Measurements from ENCODE around the gene SMCO3.
A peak's percentile ranks its signal among the peaks of the same experiment; 100 is the strongest.

Gene SMCO3

GRCh38 chr12:14850929-14851663 is 37.1 kb upstream of the SMCO3 start:
- Mint-ChIP-seq H3K36me3 (ENCODE audit: low read depth) (no peaks in the 10 kb centered on the region), H3K27ac (peak overlapping the region in 2 of 3 experiments; percentile 43 to 51), H3K4me3 (no peak overlapping the region), H3K9me3 (peaks cover 2% of the 10 kb centered on the region), H3K27me3 (ENCODE audit: low read depth) (no peaks in the 10 kb centered on the region), H3K4me1 (peaks cover 49% of the 10 kb centered on the region)
- TF ChIP-seq, protein P1, sequence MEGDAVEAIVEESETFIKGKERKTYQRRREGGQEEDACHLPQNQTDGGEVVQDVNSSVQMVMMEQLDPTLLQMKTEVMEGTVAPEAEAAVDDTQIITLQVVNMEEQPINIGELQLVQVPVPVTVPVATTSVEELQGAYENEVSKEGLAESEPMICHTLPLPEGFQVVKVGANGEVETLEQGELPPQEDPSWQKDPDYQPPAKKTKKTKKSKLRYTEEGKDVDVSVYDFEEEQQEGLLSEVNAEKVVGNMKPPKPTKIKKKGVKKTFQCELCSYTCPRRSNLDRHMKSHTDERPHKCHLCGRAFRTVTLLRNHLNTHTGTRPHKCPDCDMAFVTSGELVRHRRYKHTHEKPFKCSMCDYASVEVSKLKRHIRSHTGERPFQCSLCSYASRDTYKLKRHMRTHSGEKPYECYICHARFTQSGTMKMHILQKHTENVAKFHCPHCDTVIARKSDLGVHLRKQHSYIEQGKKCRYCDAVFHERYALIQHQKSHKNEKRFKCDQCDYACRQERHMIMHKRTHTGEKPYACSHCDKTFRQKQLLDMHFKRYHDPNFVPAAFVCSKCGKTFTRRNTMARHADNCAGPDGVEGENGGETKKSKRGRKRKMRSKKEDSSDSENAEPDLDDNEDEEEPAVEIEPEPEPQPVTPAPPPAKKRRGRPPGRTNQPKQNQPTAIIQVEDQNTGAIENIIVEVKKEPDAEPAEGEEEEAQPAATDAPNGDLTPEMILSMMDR (IDR thresholded peaks at IDR 0.05; ENCODE audit: unreplicated experiment in 3 of 3): no peak

DNA sequence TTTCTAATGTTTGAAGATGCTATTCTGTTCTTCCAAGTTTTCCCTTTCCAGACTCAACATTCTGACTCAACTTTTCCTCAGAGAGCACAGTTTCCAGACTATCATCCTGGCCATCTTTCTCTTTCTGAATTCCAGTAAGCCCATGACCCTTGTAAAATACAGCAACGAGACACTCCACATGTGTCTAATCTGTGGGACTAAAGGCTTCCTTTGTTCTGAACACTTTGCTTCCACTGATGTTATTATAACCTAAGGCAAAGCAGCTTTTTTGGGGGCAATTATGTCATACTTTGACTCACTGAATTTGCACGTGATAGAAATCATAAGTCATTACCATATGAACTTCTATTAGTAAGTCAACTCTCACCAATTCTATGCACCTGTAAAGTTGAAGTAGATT is 35.7 kb upstream of the SMCO3 start:
- H3K9me3 Mint-ChIP-seq: no peaks in the 10 kb centered on the region

GRCh38 chr12:14846876-14847580 is 33.0 kb upstream of the SMCO3 start:
- Mint-ChIP-seq H3K36me3 (ENCODE audit: low read depth) (no peaks in the 10 kb centered on the region), H3K27ac (peak overlapping the region; percentile 20 to 69 (median 29)), H3K4me3 (no peak overlapping the region), H3K9me3 (no peaks in the 10 kb centered on the region), H3K4me1 (peaks cover 41% of the 10 kb centered on the region), H3K27me3 (ENCODE audit: low read depth) (no peaks in the 10 kb centered on the region)
- TF ChIP-seq, protein P1 (IDR thresholded peaks at IDR 0.05; ENCODE audit: unreplicated experiment in 3 of 3): no peak

More for the DNA sequence above, 35.7 kb upstream of the SMCO3 start:
- Mint-ChIP-seq H3K36me3 (ENCODE audit: low read depth) (no peaks in the 10 kb centered on the region), H3K27me3 (ENCODE audit: low read depth) (no peaks in the 10 kb centered on the region), H3K4me3 (no peak overlapping the region), H3K4me1 (peaks cover 50% of the 10 kb centered on the region), H3K27ac (peak overlapping the region; percentile 32 to 76 (median 69))
- TF ChIP-seq, protein P1 (IDR thresholded peaks at IDR 0.05; ENCODE audit: unreplicated experiment in 3 of 3): no peak

GRCh38 chr12:14846042-14846587 is 32.1 kb upstream of the SMCO3 start:
- Mint-ChIP-seq H3K27ac (peak overlapping the region in 1 of 3 experiments; percentile 69), H3K4me1 (peaks cover 49% of the 10 kb centered on the region), H3K36me3 (ENCODE audit: low read depth) (no peaks in the 10 kb centered on the region), H3K9me3 (no peaks in the 10 kb centered on the region), H3K27me3 (ENCODE audit: low read depth) (no peaks in the 10 kb centered on the region), H3K4me3 (no peak overlapping the region)
- TF ChIP-seq, protein P1 (IDR thresholded peaks at IDR 0.05; ENCODE audit: unreplicated experiment in 3 of 3): no peak

- peaks cover 50% of the 10 kb centered on the region for H3K4me1 Mint-ChIP-seq
- no peaks in the 10 kb centered on the region for H3K9me3 Mint-ChIP-seq
- no peaks in the 10 kb centered on the region for H3K36me3 Mint-ChIP-seq (ENCODE audit: low read depth)
- TF ChIP-seq, protein P1 (IDR thresholded peaks at IDR 0.05; ENCODE audit: unreplicated experiment in 3 of 3): peak; percentile 65 to 69 (median 66)
- H3K27ac Mint-ChIP-seq: peak overlapping the region; percentile 11 to 75 (median 38)
- H3K4me3 Mint-ChIP-seq: no peak overlapping the region
- no peaks in the 10 kb centered on the region for H3K27me3 Mint-ChIP-seq (ENCODE audit: low read depth)
Measured at GRCh38 chr12:14845350-14845750, 31.4 kb upstream of the SMCO3 start.
